Embryonic facial prominence (tissue), 1 donor: Measurements from ENCODE around the gene CMPK2.
"Not testable (repeated sequence)": the region's sequence is repeated elsewhere in the genome, so short reads cannot be mapped to it uniquely, and the experiment has no call there.

Experiments used
- DNase-seq: peaks from one replicate; pipeline ENCODE4 v3.0.0-alpha.2; 2016; ENCODE audit errors: extremely low spot score

The CMPK2 gene, protein sequence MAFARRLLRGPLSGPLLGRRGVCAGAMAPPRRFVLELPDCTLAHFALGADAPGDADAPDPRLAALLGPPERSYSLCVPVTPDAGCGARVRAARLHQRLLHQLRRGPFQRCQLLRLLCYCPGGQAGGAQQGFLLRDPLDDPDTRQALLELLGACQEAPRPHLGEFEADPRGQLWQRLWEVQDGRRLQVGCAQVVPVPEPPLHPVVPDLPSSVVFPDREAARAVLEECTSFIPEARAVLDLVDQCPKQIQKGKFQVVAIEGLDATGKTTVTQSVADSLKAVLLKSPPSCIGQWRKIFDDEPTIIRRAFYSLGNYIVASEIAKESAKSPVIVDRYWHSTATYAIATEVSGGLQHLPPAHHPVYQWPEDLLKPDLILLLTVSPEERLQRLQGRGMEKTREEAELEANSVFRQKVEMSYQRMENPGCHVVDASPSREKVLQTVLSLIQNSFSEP

GRCh38 chr2:6865346-6866274 lies at the start of gene CMPK2:
CMPK2 (minus strand) TSS chr2:6865907; CDS start chr2:6865696, 211 bp downstream.
- DNase-seq, result no peak

DNA sequence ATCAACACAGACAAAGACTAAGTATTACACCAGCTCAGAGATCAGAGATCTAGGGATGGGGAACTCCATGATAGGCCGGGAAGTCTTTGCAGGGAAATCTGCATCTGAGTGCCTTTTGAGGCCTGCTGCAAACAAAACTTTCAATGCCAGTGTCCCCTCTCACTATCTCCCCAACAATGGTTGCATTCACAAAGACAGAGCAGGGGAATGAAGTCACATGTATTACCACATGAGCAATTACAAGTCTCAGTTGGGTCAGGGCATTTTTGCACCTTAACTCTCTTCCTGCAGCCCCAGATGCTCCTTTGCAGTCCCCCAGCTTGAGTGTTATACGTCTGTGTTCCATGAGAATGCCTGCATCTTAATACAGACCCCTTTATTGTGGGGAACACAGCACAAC lies 49.7 kb upstream of the CMPK2 start:
- DNase-seq, result no peak

DNA sequence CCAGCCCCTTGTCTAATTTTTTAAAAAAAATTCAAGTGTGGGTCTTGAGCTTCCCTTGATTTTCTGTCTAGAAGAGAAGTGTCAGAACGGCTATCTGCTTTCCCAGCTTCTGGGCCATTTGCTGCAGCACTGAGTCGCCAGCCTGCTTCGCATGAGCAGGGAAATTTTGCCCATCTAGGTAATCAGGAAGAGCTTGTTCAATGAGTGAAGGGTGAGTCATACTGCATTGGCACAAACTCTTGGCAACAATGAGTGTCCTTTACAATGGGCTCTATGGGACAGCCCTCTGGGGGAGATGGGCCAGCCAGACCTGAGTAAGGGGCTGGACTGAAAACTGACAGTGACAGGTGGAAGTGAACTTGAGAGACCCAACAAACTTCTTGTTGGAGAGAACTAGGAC lies 49.1 kb upstream of the CMPK2 start:
- DNase-seq, result no peak

GRCh38 chr2:6913415-6914157 lies 47.9 kb upstream of the CMPK2 start:
- DNase-seq, result no peak

DNA sequence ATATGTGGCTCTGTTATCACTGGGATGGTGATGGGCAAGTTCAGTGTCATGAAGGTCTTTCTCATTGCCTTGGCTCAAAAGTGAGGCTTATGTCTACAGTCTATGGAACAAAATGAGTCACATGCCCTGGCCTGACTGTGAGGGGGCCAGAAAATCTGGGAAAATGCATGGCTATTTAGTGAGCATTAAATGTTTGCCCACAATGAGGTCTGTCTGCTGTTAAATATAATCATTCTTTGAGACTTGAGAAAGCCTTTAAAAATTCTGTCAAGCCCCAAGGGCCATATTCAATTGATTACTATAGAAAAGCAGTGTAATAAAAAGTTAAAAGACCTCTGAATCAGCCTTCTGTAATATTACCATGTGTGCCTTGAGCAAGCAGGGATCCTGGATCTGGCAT lies 46.0 kb upstream of the CMPK2 start:
- no peak for DNase-seq

DNA sequence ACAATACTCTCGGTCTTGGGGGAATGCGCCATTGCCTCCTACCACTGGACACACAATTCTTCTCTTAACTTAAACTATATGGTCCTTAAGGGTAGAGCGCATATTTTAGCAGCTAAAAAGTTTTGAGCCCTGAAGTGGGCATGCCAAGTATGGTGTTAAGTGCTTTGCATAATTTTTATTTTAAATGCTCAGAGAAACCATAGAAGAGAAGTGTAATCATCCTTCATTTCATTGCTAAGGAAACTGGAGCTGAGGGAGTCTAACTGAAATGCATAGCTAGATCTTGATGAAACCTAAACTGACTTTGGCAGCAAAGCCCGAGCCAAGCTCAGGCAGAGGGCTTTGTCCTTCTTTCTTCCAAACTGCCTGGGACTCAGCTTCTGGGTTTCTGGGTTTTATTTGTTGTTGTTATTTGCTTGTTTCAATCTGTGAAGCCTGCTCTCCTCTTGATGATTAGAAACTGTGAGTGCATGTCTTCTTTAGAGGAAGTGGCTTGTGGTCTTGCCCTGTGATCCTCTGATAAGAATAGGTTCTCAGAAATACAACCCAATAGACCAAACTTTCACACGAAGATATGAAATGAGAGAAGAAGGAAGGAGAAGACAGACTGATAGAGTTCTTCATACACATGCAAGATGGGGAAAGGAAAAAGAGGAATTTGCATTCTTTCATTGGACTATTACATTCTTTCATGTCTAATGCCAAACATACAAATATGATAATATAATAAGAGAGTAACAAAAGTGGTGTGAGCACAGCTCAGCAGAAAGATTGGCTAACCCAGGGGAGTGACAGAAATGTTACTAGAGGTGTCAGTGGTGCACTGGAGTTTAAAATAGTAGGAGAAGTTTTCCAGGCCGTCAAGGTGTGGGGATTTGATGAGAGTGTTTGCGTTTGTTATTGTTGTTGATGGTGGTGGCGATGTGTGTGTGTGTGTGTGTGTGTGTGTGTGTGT lies 44.0 kb upstream of the CMPK2 start:
- DNase-seq, result no peak

GRCh38 chr2:6908291-6908690 lies 42.6 kb upstream of the CMPK2 start:
- DNase-seq, result no peak

DNA sequence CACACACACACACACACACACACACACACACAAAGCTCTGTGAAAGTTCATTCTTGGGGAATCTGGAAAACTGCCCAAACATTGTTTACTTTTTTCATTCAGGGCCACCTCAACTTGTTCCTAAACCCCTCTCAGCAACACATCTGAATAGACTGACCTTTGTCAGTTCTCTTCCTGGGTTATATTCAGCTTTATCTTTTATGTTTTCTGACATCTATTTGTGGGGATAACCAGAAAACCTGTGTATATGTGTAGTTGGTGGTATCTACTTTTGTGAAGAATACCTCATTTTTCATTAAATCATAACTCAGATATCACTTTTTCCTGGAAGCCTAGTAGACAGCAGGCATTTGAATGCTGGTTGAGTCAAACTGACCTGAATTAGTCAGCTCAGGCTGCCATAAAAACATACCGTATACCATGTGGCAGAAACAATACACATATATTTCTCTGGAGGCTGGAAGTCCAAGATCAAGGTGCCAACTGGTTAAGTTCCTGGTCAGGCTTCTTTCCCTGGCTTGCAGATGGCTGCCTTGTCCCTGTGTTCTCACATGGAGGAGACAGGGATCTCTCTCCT lies 40.5 kb upstream of the CMPK2 start:
- DNase-seq, result no peak

DNA sequence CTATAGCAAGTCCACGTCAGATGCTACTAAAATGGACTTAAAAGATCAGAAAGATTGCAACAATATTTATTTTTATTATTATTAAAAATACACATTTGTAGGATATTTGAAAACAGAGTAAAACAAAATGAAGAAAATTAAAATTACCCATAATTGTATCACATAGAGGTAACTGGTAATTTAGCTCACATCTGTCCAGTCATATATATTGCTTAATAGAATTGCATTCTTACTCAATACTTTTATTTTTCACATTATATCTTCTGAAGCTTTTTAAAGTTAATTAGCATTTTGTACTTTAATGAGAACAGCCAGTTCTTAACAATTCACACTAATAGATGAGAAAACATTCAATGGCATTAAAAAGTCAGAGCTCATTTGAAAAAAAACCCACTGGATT lies 40.0 kb upstream of the CMPK2 start:
- no peak for DNase-seq

DNA sequence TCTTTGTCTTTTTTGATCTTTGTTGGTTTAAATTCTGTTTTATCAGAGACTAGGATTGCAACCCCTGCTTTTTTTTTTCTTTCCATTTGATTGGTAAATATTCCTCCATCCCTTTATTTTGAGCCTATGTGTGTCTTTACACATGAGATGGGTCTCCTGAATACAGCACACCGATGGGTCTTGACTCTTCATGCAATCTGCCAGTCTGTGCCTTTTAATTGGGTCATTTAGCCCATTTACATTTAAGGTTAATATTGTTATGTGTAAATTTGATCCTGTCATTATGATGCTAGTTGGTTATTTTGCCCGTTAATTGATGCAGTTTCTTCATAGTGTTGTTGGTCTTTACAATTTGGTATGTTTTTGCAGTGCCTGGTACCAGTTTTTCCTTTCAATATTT lies 36.9 kb upstream of the CMPK2 start:
- DNase-seq, result not testable (repeated sequence)

DNA sequence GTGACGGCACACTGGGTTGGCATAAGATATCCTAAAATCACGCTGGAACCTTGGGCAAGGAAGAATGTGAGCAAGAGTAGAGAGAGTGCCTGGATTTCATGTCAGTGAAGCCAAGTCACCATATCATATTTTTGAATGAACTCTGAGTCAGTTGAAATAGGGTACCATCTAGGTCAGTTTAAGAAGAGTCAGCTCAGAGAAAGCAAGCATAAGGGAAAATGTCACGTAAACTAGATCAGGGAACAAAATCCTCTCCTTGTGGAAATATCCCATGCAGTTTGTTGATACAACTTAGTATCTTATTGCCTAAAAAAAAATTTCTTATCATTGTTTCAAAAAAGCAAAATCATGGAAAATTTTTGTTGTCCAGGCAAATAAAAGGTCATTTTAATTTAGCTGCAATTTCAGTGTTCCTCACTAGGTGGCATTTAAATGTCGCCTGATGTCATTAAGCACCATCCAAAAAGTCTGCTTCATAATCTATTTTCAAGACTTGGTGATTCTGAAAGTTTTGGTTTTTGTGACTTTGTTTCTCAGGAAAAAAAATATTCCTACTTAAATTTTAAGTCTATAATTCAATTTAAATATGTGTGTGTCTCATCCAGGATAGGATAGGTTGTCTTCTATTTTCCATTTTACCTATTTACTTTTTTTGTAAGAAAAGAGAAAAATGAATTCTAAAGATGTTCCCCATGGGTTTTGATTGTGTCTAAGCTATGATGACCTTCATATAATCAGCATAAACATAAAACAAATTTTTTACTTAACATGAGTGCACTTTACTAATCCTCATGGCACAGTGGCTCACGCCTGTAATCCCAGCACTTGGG lies 31.4 kb upstream of the CMPK2 start:
- DNase-seq, result no peak

GRCh38 chr2:6893876-6894482 lies 28.3 kb upstream of the CMPK2 start:
- DNase-seq, result no peak

- no peak for DNase-seq
Observed at GRCh38 chr2:6888724-6889123, 23.0 kb upstream of the CMPK2 start.

- DNase-seq, result no peak
Observed at GRCh38 chr2:6887751-6888192, 22.1 kb upstream of the CMPK2 start.

DNA sequence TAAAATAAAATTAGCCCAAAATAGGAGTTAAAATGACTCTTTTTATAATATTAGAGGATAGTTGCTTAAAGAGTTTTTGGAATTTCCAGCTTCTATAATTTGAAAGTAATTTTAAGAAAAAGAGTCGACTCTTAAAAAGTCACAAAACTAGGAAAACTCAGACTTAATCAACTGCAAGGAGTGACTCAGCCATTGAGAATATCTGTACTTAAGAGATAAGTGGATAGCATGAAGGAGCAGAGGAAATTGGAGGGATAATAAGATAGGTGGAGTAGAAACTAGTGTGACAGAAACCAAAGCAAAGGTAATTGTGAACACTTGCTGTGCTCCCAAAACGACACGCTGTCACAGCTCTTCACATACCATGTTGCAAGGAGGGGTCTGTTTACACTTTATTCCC lies 20.3 kb upstream of the CMPK2 start:
- no peak for DNase-seq

DNA sequence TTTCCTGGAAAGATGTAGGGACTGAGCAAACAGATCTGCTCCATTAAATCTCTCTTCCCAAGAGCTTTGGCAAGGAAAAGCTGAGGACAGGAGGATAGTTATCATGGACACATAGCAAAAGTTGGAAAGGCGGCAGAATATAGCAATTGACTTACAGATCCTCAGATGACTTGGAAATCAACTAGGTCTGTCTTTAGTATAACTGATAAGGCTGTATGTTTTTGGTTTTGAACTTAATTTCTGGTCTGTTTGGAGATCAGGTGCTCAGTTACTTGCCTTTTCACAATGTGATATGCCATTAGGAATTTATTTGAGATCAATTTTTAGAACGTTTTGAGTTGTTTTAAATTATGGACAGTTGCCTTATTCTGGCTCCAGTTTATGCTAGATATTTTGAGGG lies 19.8 kb upstream of the CMPK2 start:
- no peak for DNase-seq

- peak; percentile 18 for DNase-seq
Observed at GRCh38 chr2:6883448-6884122, 17.9 kb upstream of the CMPK2 start.

GRCh38 chr2:6881516-6881915 lies 15.8 kb upstream of the CMPK2 start:
- no peak for DNase-seq

GRCh38 chr2:6881046-6881445 lies 15.3 kb upstream of the CMPK2 start:
- no peak for DNase-seq
